Measurements from ENCODE around the gene GNG7. TPM values are rescaled to one million over a fixed set of nuclear protein-coding genes. Genes with fewer than 3 reads are reported as not detected.

The GNG7 gene
- polyA plus RNA-seq, 1 of the 3 experiments (the other 2 are of a cell fraction): 2.2 TPM

- POLR2A ChIA-PET: no interaction called here
- no peak overlapping the region for H3K4me2 ChIP-seq
- no peaks in the 10 kb centered on the region for H3K4me1 ChIP-seq (ENCODE audit: control insufficient read depth in 1 of 2, insufficient read depth in 2 of 2, low read depth in 1 of 2, low read length in 1 of 2)
- no peak overlapping the region for H2AFZ ChIP-seq (ENCODE audit: low read depth)
- no peaks in the 10 kb centered on the region for H3F3A ChIP-seq (replicated peaks; ENCODE audit: insufficient read depth)
- no peak for DNase-seq
- H3K79me2 ChIP-seq (ENCODE audit: insufficient read depth): peaks cover 13% of the 10 kb centered on the region
- no peaks in the 10 kb centered on the region for H3K9me2 ChIP-seq
- no peaks in the 10 kb centered on the region for H3K9me3 ChIP-seq
- H3K36me3 ChIP-seq (replicated peaks in 1 of 2; ENCODE audit: control insufficient read depth in 1 of 2, insufficient read depth in 2 of 2, low read length in 1 of 2): peaks cover 2 to 30% of the 10 kb centered on the region in 2 experiments
- CTCF ChIA-PET: interaction anchor here (1.5 kb wide), 1 partner anchor 17 kb away, joined by 5 read pairs; no protein-coding TSS in a partner anchor
- H4K20me1 ChIP-seq (ENCODE audit: insufficient read depth): no peaks in the 10 kb centered on the region
- H3K9ac ChIP-seq: no peak overlapping the region
- no peak overlapping the region for H3K27ac ChIP-seq (ENCODE audit: low read depth in 2 of 2, low read length in 1 of 2)
- no peak overlapping the region for H3K4me3 ChIP-seq (ENCODE audit: low read depth in 2 of 2, low read length in 1 of 2)
- WGBS (ENCODE audit: low lambda C conversion rate): 96% methylated on average over 7 of the region's 38 CpGs
- H3K27me3 ChIP-seq (ENCODE audit: insufficient read depth): no peaks in the 10 kb centered on the region
- no peak for TF ChIP-seq RFX5 (IDR thresholded peaks at IDR 0.05; ENCODE audit: low read length)
- TF ChIP-seq TAF1 (IDR thresholded peaks at IDR 0.05; ENCODE audit: borderline replicate concordance, low read depth, low read length): no peak
- no peak for TF ChIP-seq EP300 (IDR thresholded peaks at IDR 0.05; ENCODE audit: borderline replicate concordance in 1 of 2, low read depth in 1 of 2, low read length in 1 of 2)
These were observed 30.4 kb upstream of the GNG7 start for GRCh38 chr19:2732883-2733282.

- H3K27me3 ChIP-seq (ENCODE audit: insufficient read depth): no peaks in the 10 kb centered on the region
- H3K9me2 ChIP-seq: no peaks in the 10 kb centered on the region
- no peak overlapping the region for H3K4me2 ChIP-seq
- no peak for DNase-seq
- no peaks in the 10 kb centered on the region for H3K9me3 ChIP-seq
- H3K79me2 ChIP-seq (ENCODE audit: insufficient read depth): peaks cover 8% of the 10 kb centered on the region; the same call in 1 of the 2 replicates
- 97% methylated on average over 7 of the region's 33 CpGs for WGBS (ENCODE audit: low lambda C conversion rate)
- TF ChIP-seq RFX5 (IDR thresholded peaks at IDR 0.05; ENCODE audit: low read length) (no peak), POLR2AphosphoS5 (IDR thresholded peaks at IDR 0.05; ENCODE audit: low read depth, low read length) (no peak), YY1 (IDR thresholded peaks at IDR 0.05; ENCODE audit: low read depth) (no peak), GATA2 (CRISPR knock-in tag; IDR thresholded peaks at IDR 0.05) (no peak), USF1 (IDR thresholded peaks at IDR 0.05; ENCODE audit: borderline replicate concordance, low read depth) (no peak), SIN3A (IDR thresholded peaks at IDR 0.05; ENCODE audit: borderline replicate concordance, low read depth, low read length) (no peak), MXI1 (IDR thresholded peaks at IDR 0.05; ENCODE audit: low read depth, low read length) (no peak), EP300 (IDR thresholded peaks at IDR 0.05; ENCODE audit: borderline replicate concordance in 1 of 2, low read depth in 1 of 2, low read length in 1 of 2) (no peak), TEAD4 (IDR thresholded peaks at IDR 0.05; ENCODE audit: borderline replicate concordance, insufficient read depth) (no peak), USF2 (IDR thresholded peaks at IDR 0.05; ENCODE audit: borderline replicate concordance, low read depth, low read length) (no peak), FOXJ3 (CRISPR knock-in tag; IDR thresholded peaks at IDR 0.05) (no peak), JUND (IDR thresholded peaks at IDR 0.05) (no peak), PBX3 (IDR thresholded peaks at IDR 0.05) (no peak), GABPA (IDR thresholded peaks at IDR 0.05; ENCODE audit: low read depth) (no peak), CTCF (IDR thresholded peaks at IDR 0.05) (no peak), MAX (IDR thresholded peaks at IDR 0.05; ENCODE audit: low read depth) (no peak), RXRA (IDR thresholded peaks at IDR 0.05; ENCODE audit: borderline replicate concordance, low read depth) (no peak), ELF1 (IDR thresholded peaks at IDR 0.05) (no peak)
- no peak overlapping the region for H3K27ac ChIP-seq (ENCODE audit: low read depth in 2 of 2, low read length in 1 of 2)
- H4K20me1 ChIP-seq (ENCODE audit: insufficient read depth): no peaks in the 10 kb centered on the region
- ChIA-PET CTCF (interaction anchor here (1.5 kb wide), 1 partner anchor 17 kb away, joined by 5 read pairs; no protein-coding TSS in a partner anchor), POLR2A (no interaction called here)
- H3K4me1 ChIP-seq (ENCODE audit: control insufficient read depth in 1 of 2, insufficient read depth in 2 of 2, low read depth in 1 of 2, low read length in 1 of 2): peaks cover 0 to 3% of the 10 kb centered on the region in 2 experiments; a peak in 1 of 4 replicates
- H3K4me3 ChIP-seq (ENCODE audit: low read depth in 2 of 2, low read length in 1 of 2): no peak overlapping the region
- H3F3A ChIP-seq (replicated peaks; ENCODE audit: insufficient read depth): no peaks in the 10 kb centered on the region
- H2AFZ ChIP-seq (ENCODE audit: low read depth): no peak overlapping the region
- H3K9ac ChIP-seq: no peak overlapping the region
- H3K36me3 ChIP-seq (replicated peaks in 1 of 2; ENCODE audit: control insufficient read depth in 1 of 2, insufficient read depth in 2 of 2, low read length in 1 of 2): peaks cover 2 to 30% of the 10 kb centered on the region in 2 experiments
These were observed 29.7 kb upstream of the GNG7 start for GRCh38 chr19:2732157-2732725.
